Activated naive CD8-positive, alpha-beta T cell treated with anti-CD3 and anti-CD28 coated beads for 36 hours (primary cell): ENCODE results near the gene LACTB. TPM values are rescaled to one million over a fixed set of nuclear protein-coding genes. Genes with fewer than 3 reads are reported as not detected.

ENCODE experiments used
- DNase-seq: peaks from one replicate; pipeline ENCODE4 v3.0.0; 2021
- H3K27ac Mint-ChIP-seq: one replicate; pipeline ENCODE4 v1.8.0; 2022; ENCODE audit warnings: mild to moderate bottlenecking, moderate library complexity, mixed read lengths
- H3K27me3 Mint-ChIP-seq: one replicate; pipeline ENCODE4 v1.8.0; 2022; ENCODE audit warnings: mild to moderate bottlenecking, mixed read lengths
- H3K36me3 Mint-ChIP-seq: one replicate; pipeline ENCODE4 v1.8.0; 2021; ENCODE audit warnings: mild to moderate bottlenecking, mixed read lengths
- H3K4me1 Mint-ChIP-seq: one replicate; pipeline ENCODE4 v1.8.0; 2021; ENCODE audit warnings: mixed read lengths
- H3K4me3 Mint-ChIP-seq: one replicate; pipeline ENCODE4 v1.8.0; 2022; ENCODE audit warnings: mild to moderate bottlenecking, moderate library complexity, mixed read lengths
- H3K9me3 Mint-ChIP-seq: one replicate; pipeline ENCODE4 v1.8.0; 2022; ENCODE audit warnings: mixed read lengths
- total RNA-seq, 2 experiments: library from RNA; stranded (reverse); gene quantifications; one replicate each; pipeline ENCODE4 v1.2.3, GENCODE V29; 2021

The LACTB gene, protein sequence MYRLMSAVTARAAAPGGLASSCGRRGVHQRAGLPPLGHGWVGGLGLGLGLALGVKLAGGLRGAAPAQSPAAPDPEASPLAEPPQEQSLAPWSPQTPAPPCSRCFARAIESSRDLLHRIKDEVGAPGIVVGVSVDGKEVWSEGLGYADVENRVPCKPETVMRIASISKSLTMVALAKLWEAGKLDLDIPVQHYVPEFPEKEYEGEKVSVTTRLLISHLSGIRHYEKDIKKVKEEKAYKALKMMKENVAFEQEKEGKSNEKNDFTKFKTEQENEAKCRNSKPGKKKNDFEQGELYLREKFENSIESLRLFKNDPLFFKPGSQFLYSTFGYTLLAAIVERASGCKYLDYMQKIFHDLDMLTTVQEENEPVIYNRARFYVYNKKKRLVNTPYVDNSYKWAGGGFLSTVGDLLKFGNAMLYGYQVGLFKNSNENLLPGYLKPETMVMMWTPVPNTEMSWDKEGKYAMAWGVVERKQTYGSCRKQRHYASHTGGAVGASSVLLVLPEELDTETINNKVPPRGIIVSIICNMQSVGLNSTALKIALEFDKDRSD
- total RNA-seq, result 10 to 100 TPM; 23.2 to 23.5 TPM

GRCh38 chr15:63121382-63122001 lies at the start of gene LACTB:
Gene LACTB, plus strand, starts transcription at chr15:63121861. Its CDS starts 11 bp downstream, at chr15:63121872.
- Mint-ChIP-seq H3K27ac (peak within 1 kb of the TSS; percentile 86), H3K9me3 (peaks cover 7% of the 10 kb centered on the region), H3K4me1 (peaks cover 11% of the 10 kb centered on the region), H3K36me3 (peaks cover 18% of the 10 kb centered on the region), H3K27me3 (no peaks in the 10 kb centered on the region), H3K4me3 (peak within 1 kb of the TSS; percentile 96)
- peak; percentile 83 for DNase-seq

DNA sequence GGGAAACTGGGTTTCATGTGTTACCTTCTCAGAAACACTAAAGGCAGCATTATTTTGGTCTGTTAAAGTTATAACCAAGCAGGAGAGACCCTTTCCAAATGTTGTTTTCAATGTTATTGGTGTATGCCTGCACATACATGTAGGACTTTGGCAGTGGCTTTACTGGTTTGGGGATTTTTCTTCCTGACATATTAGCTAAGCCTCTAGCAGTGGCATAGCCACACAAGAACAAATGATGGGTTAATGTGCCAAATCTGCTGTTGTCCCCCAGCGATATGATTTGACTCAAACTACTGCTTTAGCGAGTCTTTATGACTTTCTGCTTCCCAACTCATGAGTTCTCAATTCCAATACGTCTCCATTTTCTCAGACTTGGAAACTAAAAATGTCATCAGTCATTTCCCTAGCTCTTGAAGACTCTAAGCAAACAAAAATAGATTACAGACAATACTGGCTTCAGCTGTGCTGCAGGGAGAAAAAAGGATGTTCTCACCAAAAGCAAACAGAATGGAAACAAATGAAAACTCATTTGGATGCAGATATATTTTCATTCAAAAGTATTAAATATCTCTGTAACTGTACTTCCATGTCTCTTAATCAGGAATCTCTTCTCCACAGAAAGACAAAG lies 49.5 kb upstream of the LACTB start:
- H3K4me1 Mint-ChIP-seq, result peaks cover 6% of the 10 kb centered on the region
- H3K4me3 Mint-ChIP-seq, result no peak overlapping the region
- no peaks in the 10 kb centered on the region for H3K36me3 Mint-ChIP-seq
- H3K27ac Mint-ChIP-seq, result no peak overlapping the region
- H3K9me3 Mint-ChIP-seq, result no peaks in the 10 kb centered on the region
- DNase-seq, result no peak
- H3K27me3 Mint-ChIP-seq, result no peaks in the 10 kb centered on the region

GRCh38 chr15:63072809-63073277 lies 48.8 kb upstream of the LACTB start:
- Mint-ChIP-seq H3K36me3 (no peaks in the 10 kb centered on the region), H3K27me3 (no peaks in the 10 kb centered on the region), H3K4me3 (no peak overlapping the region), H3K9me3 (no peaks in the 10 kb centered on the region), H3K27ac (no peak overlapping the region), H3K4me1 (peaks cover 6% of the 10 kb centered on the region)
- no peak for DNase-seq

DNA sequence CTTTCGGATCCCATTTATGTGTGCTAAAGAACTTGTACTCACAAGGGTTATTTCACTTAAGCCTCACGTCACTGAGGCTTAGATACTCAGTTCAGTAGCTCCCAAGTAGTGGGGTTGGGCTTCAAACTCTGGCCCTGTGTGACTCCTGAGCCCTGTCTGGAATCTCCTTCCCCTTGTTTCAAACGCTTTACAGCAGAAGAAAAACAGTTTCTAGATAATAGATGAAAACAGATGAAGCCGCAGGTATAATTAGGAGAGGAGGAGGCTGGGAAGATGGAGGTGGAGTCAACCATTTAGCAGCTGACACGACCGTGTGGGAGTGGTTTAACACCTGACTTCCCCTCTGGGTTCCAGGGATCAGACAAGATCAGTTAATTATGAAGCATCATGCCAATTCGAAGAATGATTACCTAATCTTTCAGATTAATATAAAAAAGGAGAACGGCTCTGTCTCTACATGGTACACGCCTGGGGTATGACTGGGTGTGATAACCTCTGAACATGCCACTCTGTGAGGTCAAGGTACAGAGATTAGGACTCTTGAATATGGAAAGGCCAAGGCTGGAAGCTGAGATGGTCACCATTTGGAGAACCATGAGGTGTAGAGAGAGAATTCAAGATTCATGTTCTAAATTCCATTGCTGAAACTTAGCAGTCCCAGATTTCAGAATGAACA lies 48.0 kb upstream of the LACTB start:
- H3K9me3 Mint-ChIP-seq, result no peaks in the 10 kb centered on the region
- peaks cover 6% of the 10 kb centered on the region for H3K4me1 Mint-ChIP-seq
- no peak overlapping the region for H3K4me3 Mint-ChIP-seq
- no peaks in the 10 kb centered on the region for H3K27me3 Mint-ChIP-seq
- no peak overlapping the region for H3K27ac Mint-ChIP-seq
- no peak for DNase-seq
- H3K36me3 Mint-ChIP-seq, result no peaks in the 10 kb centered on the region

DNA sequence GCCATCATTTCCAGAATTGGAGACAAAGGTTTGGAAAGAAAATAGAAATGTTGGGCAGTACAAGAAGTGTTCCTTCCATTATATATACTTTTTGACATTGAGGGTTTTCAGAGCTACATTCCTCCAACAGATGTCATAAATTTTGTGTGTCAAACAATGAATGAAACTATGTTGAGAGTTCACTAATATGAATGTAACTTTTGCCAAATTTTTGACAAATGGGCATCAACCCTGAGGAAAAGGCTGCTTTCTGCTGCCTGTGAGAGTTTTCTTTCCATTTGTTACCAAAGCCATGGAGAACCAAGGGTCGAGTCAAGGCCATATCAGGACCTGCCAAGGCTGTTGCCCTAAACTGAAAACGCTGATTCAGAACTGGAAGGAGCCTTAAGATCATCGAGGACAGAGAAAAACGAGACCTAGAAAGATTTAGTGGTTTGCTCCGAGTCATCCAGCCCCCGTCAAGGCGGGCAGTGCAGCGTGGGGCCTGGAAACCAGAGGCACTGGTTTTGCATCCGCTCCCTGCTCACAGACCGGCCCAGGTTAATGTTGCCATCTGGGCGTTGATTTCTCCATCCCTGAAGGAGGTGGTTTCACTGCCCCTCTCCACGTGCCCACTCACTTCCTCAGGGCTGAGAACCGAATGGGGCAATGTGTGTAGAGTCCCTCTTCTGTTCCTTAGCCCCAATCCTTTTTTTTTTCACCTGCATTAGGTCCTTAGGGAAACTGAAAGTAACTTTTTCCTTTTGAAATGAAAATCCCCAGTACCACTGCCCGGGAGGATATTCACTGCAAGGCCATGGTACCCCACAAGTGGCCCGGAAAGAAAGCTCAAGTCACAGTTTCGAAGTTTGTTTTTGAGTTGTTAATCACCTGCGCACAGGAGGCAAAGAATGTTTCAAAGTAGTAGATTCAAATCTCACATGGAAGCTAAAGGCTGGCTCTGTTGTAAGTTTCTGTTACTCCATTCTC lies 46.4 kb upstream of the LACTB start:
- H3K36me3 Mint-ChIP-seq, result no peaks in the 10 kb centered on the region
- no peak for DNase-seq
- no peaks in the 10 kb centered on the region for H3K27me3 Mint-ChIP-seq
- no peak overlapping the region for H3K27ac Mint-ChIP-seq
- H3K4me3 Mint-ChIP-seq, result no peak overlapping the region
- H3K9me3 Mint-ChIP-seq, result no peaks in the 10 kb centered on the region
- H3K4me1 Mint-ChIP-seq, result peaks cover 6% of the 10 kb centered on the region

- H3K4me1 Mint-ChIP-seq, result peaks cover 6% of the 10 kb centered on the region
- H3K4me3 Mint-ChIP-seq, result no peak overlapping the region
- H3K9me3 Mint-ChIP-seq, result no peaks in the 10 kb centered on the region
Observed at GRCh38 chr15:63075984-63076713, 45.5 kb upstream of the LACTB start.

DNA sequence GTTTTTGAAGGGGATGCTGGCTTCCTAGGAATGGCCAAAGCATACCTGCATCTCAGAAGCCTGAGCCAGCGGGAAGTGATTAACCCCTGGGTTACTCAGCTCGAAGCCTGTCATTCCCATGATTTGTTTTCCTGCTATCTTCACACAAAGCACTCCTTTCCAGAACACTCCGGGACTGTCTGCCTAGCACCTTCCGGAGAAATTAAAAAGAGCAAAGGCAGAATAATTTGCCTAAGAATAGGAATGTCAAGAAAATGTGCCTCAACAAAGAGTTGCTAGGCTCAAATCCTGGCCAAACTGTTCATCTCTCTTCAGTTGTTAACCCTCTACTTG lies 45.0 kb upstream of the LACTB start:
- Mint-ChIP-seq H3K36me3 (no peaks in the 10 kb centered on the region), H3K9me3 (no peaks in the 10 kb centered on the region), H3K4me3 (no peak overlapping the region), H3K27ac (no peak overlapping the region), H3K27me3 (peaks cover 3% of the 10 kb centered on the region), H3K4me1 (peaks cover 6% of the 10 kb centered on the region)
- DNase-seq, result no peak

More at GRCh38 chr15:63075984-63076713, 45.5 kb upstream of the LACTB start:
- no peaks in the 10 kb centered on the region for H3K27me3 Mint-ChIP-seq
- H3K27ac Mint-ChIP-seq, result no peak overlapping the region
- no peaks in the 10 kb centered on the region for H3K36me3 Mint-ChIP-seq
- no peak for DNase-seq

DNA sequence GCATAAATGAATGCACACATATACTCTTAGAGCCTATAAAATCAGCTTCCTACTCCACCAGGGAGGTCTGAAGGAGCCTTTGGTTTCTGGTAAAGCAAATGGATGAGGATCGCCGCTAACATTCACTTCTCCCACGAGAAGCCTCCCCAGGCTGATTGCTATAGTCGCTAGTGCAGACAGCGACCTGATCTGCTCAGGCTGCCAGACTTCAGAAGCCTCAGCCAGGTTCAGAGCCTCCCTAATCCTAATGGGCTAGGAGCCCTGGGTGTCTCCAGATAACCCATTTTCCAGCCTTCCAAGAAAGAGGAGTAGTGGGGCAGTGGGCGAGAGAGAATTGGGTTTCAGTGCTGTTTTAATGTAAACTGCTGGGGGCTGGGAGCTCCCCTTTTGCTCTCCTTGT lies 43.7 kb upstream of the LACTB start:
- no peak overlapping the region for H3K27ac Mint-ChIP-seq
- no peak for DNase-seq
- no peaks in the 10 kb centered on the region for H3K36me3 Mint-ChIP-seq
- no peak overlapping the region for H3K4me3 Mint-ChIP-seq
- peaks cover 6% of the 10 kb centered on the region for H3K4me1 Mint-ChIP-seq
- H3K27me3 Mint-ChIP-seq, result peaks cover 4% of the 10 kb centered on the region
- H3K9me3 Mint-ChIP-seq, result no peaks in the 10 kb centered on the region

GRCh38 chr15:63079947-63080626 lies 41.6 kb upstream of the LACTB start:
- no peaks in the 10 kb centered on the region for H3K36me3 Mint-ChIP-seq
- no peak for DNase-seq
- H3K4me1 Mint-ChIP-seq, result peaks cover 6% of the 10 kb centered on the region
- H3K9me3 Mint-ChIP-seq, result no peaks in the 10 kb centered on the region
- no peak overlapping the region for H3K4me3 Mint-ChIP-seq
- H3K27ac Mint-ChIP-seq, result no peak overlapping the region
- H3K27me3 Mint-ChIP-seq, result peaks cover 4% of the 10 kb centered on the region

DNA sequence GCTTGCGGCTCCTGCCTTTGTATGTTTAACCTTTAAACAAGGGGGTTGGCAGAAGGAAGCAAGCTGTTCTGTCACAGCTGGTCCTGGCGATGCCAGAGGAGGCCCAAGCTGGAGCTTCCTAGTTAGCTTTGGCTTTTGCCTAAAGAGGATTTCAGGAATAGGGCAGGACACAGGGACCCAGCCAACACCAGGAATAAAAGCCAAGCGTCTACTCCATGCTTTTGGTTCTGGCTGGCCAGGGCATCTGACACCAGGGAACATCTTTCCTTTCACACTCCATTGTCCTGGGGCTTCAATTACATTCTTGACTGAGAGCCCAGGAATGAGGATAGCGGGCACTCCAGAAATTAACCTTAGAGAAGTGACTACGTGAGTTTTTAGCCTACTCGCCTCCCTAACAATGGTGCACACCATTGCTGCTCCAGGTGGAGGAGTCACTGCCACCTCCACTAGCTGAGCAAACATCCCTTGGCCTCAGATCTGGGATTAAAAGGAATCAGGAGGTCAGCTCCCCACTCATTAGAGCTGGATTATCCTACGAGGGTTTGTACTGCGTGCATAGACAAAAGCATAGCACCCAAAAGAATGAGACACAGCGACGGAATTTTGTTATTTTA lies 40.9 kb upstream of the LACTB start:
- H3K4me1 Mint-ChIP-seq, result no peaks in the 10 kb centered on the region
- H3K4me3 Mint-ChIP-seq, result no peak overlapping the region
- no peaks in the 10 kb centered on the region for H3K36me3 Mint-ChIP-seq
- DNase-seq, result no peak
- no peaks in the 10 kb centered on the region for H3K9me3 Mint-ChIP-seq
- H3K27me3 Mint-ChIP-seq, result peaks cover 4% of the 10 kb centered on the region
- no peak overlapping the region for H3K27ac Mint-ChIP-seq

DNA sequence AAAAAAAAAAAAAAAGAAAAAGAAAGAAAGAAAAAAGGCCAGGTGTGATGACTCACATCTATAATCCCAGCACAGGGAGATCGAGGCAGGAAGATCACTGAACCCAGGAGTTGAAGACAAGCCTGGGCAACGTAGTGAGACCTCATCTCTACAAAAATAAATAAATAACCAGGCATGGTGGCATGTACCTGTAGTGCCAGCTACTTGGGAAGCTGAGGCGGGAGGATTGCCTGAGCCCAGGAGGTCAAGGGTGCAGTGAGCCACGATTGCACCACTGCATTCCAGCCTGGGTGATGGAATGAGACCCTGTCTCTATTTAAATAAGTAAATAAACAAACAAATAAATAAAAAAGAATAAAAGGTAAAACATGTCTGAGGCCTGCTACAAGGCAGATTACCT lies 39.3 kb upstream of the LACTB start:
- Mint-ChIP-seq H3K27me3 (peaks cover 4% of the 10 kb centered on the region), H3K27ac (no peak overlapping the region), H3K36me3 (no peaks in the 10 kb centered on the region), H3K4me1 (no peaks in the 10 kb centered on the region), H3K4me3 (no peak overlapping the region), H3K9me3 (no peaks in the 10 kb centered on the region)
- DNase-seq, result no peak

GRCh38 chr15:63083044-63083443 lies 38.6 kb upstream of the LACTB start:
- no peaks in the 10 kb centered on the region for H3K4me1 Mint-ChIP-seq
- H3K4me3 Mint-ChIP-seq, result no peak overlapping the region
- H3K27ac Mint-ChIP-seq, result no peak overlapping the region
- no peaks in the 10 kb centered on the region for H3K36me3 Mint-ChIP-seq
- DNase-seq, result no peak
- peaks cover 4% of the 10 kb centered on the region for H3K27me3 Mint-ChIP-seq
- no peaks in the 10 kb centered on the region for H3K9me3 Mint-ChIP-seq

DNA sequence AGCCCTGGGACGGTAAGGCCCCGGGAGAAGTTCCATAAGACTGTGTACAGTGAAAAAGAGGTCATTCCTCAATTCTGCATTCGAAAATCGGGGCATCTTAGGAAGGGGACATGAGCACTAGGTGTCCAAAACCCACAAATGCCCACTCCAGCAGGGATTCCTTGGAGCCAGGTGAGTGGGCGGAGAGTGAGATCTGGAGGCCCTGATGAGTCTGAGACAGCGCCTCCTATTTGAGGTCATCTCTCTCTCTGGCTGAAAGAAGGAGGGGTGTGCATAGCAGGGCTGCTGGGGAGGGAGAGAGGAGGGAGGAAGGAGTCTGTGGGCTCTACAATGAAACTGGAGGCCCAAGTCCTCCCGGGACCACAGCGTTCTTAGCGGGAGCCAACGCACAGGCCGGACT lies 38.1 kb upstream of the LACTB start:
- DNase-seq, result no peak
- Mint-ChIP-seq H3K4me3 (no peak overlapping the region), H3K36me3 (no peaks in the 10 kb centered on the region), H3K27me3 (peaks cover 4% of the 10 kb centered on the region), H3K4me1 (no peaks in the 10 kb centered on the region), H3K27ac (no peak overlapping the region), H3K9me3 (no peaks in the 10 kb centered on the region)
